ENCODE measurements around the gene CCDC57. TPM values are rescaled to one million over a fixed set of nuclear protein-coding genes. Genes with fewer than 3 reads are reported as not detected.

CCDC57 gene
- total and polyA plus RNA-seq, 3 experiments from 2014 or later, result 39.2 to 77.6 (median 69.8) TPM

DNA sequence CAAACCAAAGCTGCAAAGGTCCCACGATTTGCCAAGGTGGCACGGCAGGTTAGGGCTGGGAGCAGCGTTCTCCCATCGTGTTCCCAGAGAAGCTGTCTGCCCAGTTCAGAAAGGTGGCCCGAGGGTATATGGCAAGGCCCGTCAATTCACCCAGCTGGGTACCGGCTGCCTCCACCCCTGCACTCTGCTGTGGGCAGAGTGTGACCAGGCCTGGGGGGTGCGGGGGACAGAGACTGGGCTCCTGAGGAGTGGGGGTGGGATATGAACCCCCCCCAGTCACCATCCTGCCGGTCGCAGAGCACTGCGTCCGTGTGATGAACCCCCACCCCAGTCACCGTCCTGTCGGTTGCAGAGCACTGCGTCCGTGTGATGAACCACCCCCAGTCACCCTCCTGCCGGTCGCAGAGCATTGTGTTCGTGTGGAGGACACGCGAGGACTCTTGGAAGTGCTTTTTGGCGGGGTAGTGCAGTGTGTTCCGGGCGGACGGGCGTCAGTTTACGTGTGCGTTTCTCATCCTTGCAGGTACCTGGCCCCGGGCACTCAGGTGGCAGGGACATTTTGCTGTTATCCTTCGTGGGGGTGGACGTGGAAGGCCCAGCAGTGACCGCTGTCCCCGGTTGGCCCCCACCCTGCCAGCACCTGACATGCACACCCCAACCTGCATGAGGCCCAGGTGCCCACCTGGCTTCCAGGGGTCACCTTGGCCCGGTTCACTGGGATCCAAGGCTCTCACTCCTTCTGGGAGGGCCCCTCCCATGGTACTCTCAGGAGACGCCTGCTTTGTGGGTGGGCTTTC is 111.9 kb downstream of the CCDC57 start:
- POLR2A ChIA-PET, result no interaction called here
- Histone ChIP-seq H3K27me3 (ENCODE audit: insufficient read depth, low read length, poor library complexity, severe bottlenecking) (no peaks in the 10 kb centered on the region), H3K36me3 (ENCODE audit: insufficient read depth, low read length) (no peaks in the 10 kb centered on the region), H3K4me1 (ENCODE audit: insufficient read depth, low read length) (peaks cover 22% of the 10 kb centered on the region), H3K27ac (ENCODE audit: low read depth, low read length) (no peak overlapping the region), H3K9me3 (ENCODE audit: low read length) (no peaks in the 10 kb centered on the region), H3K4me3 (ENCODE audit: low read length) (no peak overlapping the region)
- H3K36me3 Mint-ChIP-seq, result no peaks in the 10 kb centered on the region
- DNase-seq, result no peak
- H3K27me3 Mint-ChIP-seq, result no peaks in the 10 kb centered on the region
- CTCF ChIA-PET, result interaction anchor here (0.9 to 1.0 kb wide), 2 partner anchors 53 to 70 kb away, joined by 3 read pairs; no protein-coding TSS in a partner anchor
- H3K4me1 Mint-ChIP-seq, result peaks cover 6 to 22% (median 13%) of the 10 kb centered on the region in 3 donors
- H3K4me3 Mint-ChIP-seq, result peak overlapping the region in 6 of 7 donors; percentile 12 to 83 (median 70)
- H3K27ac Mint-ChIP-seq, result peak overlapping the region in 6 of 8 donors; percentile 56 to 93 (median 84)
- no peaks in the 10 kb centered on the region for H3K9me3 Mint-ChIP-seq

DNA sequence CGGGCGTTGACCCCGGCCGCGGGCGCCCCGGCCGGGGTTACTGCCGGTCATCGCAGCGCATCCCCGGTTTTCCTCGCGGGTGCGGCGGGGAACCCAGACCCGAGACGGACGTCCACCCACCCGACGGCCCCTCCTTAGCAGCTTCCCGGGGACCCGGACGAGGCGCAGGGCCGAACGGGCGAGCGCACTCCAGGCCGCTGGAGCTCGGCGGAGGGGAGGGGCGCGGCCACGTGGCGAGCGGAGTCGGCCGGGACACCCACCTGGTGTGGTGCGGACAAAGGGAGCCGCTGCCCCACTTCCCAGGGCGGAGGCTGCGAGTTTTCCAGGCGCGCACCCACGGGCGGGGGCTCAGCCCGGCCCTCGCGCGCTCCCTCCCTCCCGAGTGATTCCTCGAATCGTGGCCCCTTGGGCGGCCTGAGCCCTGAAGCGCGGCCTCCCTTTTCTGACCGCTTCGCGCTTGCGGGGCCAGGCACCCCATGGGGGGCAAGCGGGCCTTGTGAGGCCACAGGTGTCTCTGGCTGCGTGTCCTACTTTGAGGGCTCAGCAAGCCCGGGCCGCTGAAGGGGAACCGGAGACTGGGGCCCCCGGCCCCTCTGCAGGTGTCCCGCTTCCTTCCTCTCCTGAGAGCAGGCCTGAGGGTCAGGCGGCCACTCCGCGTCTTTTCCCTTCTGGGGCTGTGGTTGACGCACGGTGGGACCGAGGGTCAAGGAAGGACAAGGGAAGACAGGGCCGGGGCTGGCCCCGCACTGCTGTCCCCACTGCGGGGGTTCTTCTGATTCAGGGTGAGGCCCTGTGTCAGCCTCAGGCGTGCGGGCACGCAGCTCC is 113.5 kb downstream of the CCDC57 start:
- POLR2A ChIA-PET, result interaction anchor here (0.6 to 2.2 kb wide), 8 partner anchors 7 to 140 kb away, joined by 3 to 15 read pairs (median 6); partner anchors contain the start of genes CENPX, DCXR and LRRC45
- H3K4me1 ChIP-seq (ENCODE audit: insufficient read depth, low read length), result peaks cover 14% of the 10 kb centered on the region
- no peak for DNase-seq
- H3K9me3 Mint-ChIP-seq, result no peaks in the 10 kb centered on the region
- peaks cover 0 to 14% (median 6%) of the 10 kb centered on the region in 3 donors for H3K4me1 Mint-ChIP-seq
- no peaks in the 10 kb centered on the region for H3K9me3 ChIP-seq (ENCODE audit: low read length)
- H3K36me3 Mint-ChIP-seq, result peaks cover 0 to 5% (median 0%) of the 10 kb centered on the region in 3 donors
- no peaks in the 10 kb centered on the region for H3K27me3 ChIP-seq (ENCODE audit: insufficient read depth, low read length, poor library complexity, severe bottlenecking)
- CTCF ChIA-PET, result interaction anchor here (0.9 to 2.1 kb wide), 6 partner anchors 8 to 69 kb away, joined by 3 to 6 read pairs (median 3); partner anchors contain the start of gene DUS1L
- peak overlapping the region; percentile 76 for H3K27ac ChIP-seq (ENCODE audit: low read depth, low read length)
- peak overlapping the region; percentile 58 for H3K4me3 ChIP-seq (ENCODE audit: low read length)
- no peaks in the 10 kb centered on the region for H3K36me3 ChIP-seq (ENCODE audit: insufficient read depth, low read length)
- no peaks in the 10 kb centered on the region for H3K27me3 Mint-ChIP-seq
- H3K4me3 Mint-ChIP-seq, result peak overlapping the region; percentile 73 to 90 (median 79)
- peak overlapping the region; percentile 42 to 97 (median 75) for H3K27ac Mint-ChIP-seq

DNA sequence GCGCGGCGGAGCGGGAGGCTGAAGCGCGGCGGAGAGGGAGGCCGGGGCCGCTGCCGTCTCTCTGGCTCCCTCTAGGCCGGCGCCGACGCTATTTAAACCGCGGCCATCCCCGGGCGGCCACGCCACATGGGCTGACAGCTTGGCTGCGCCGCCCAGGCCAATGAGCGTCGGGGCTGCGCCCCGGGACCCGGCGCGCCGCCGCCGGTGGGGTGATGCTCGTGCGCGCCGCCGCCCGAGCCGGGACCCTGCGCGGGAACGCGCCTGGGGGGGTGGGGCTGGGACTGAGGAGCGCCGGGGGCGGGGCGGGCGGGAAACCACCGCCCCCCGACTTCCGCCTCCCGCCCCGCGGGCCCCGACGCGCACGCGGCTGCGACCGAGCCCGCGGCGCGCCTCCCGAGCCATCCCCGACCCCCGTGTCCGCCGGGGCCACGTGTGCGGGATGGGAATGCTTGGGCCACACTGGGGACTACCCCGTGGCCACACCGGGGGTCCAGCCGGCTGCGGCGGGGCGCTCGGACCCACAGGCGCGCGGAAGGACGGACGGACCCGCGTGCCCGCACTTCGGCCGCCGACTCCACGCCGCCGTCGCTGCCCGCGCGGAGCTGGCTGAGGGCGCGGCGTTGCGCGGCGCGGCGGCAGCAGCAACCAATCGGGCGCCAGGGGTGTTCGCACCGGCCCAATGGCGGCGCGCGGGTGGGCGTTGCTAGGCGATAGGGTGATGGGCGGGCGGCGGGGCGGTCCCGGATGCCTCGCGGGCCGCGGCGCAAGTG is 114.3 kb downstream of the CCDC57 start, which contains the start of gene FASN:
FASN (minus strand) TSS at position 68 of the 770 bp plus-strand sequence. CDS start 1,791 bp downstream, outside the sequence.
- POLR2A ChIA-PET, result interaction anchor here (0.6 to 2.2 kb wide), 10 partner anchors 8 to 228 kb away, joined by 3 to 15 read pairs (median 5); partner anchors contain the start of genes CENPX, DCXR and LRRC45
- peaks cover 0 to 8% (median under 1%) of the 10 kb centered on the region in 3 donors for H3K36me3 Mint-ChIP-seq
- H3K27ac Mint-ChIP-seq, result peak within 1 kb of the TSS in 4 of 8 donors; percentile 43 to 80 (median 63)
- peaks cover 0 to 14% (median 6%) of the 10 kb centered on the region in 3 donors for H3K4me1 Mint-ChIP-seq
- Histone ChIP-seq H3K9me3 (ENCODE audit: low read length) (no peaks in the 10 kb centered on the region), H3K27ac (ENCODE audit: low read depth, low read length) (peak within 1 kb of the TSS; percentile 76), H3K4me1 (ENCODE audit: insufficient read depth, low read length) (peaks cover 14% of the 10 kb centered on the region), H3K36me3 (ENCODE audit: insufficient read depth, low read length) (no peaks in the 10 kb centered on the region), H3K4me3 (ENCODE audit: low read length) (peak within 1 kb of the TSS; percentile 58), H3K27me3 (ENCODE audit: insufficient read depth, low read length, poor library complexity, severe bottlenecking) (no peaks in the 10 kb centered on the region)
- no peaks in the 10 kb centered on the region for H3K9me3 Mint-ChIP-seq
- H3K27me3 Mint-ChIP-seq, result no peaks in the 10 kb centered on the region
- DNase-seq, result peak; percentile 87 to 93 (median 90)
- peak within 1 kb of the TSS; percentile 50 to 88 (median 80) for H3K4me3 Mint-ChIP-seq
- CTCF ChIA-PET, result interaction anchor here (1.0 to 2.1 kb wide), 4 partner anchors 9 to 69 kb away, joined by 3 to 6 read pairs (median 4); partner anchors contain the start of gene DUS1L

DNA sequence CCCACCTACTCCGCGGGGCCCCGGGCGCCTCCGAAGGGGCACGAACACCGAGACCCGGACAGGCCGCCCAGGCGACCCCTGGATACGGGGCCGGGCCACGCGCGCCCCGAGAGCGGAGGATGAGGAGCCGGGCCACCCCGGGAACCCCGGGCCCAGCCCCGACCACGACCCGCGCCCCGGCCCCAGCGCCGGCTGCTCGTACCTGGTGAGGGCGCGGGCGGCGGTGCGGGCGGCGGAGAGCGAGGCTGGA is 114.8 kb downstream of the CCDC57 start:
- DNase-seq, result no peak
- Mint-ChIP-seq H3K27ac (peak overlapping the region in 1 of 8 donors; percentile 66), H3K36me3 (peaks cover 0 to 11% (median 2%) of the 10 kb centered on the region in 3 donors), H3K9me3 (no peaks in the 10 kb centered on the region), H3K4me3 (peak overlapping the region; percentile 32 to 88 (median 65)), H3K4me1 (peaks cover 0 to 14% (median 6%) of the 10 kb centered on the region in 3 donors), H3K27me3 (no peaks in the 10 kb centered on the region)
- no peaks in the 10 kb centered on the region for H3K27me3 ChIP-seq (ENCODE audit: insufficient read depth, low read length, poor library complexity, severe bottlenecking)
- peak overlapping the region; percentile 54 for H3K4me3 ChIP-seq (ENCODE audit: low read length)
- ChIA-PET POLR2A (interaction anchor here (0.6 to 2.2 kb wide), 8 partner anchors 9 to 228 kb away, joined by 3 to 15 read pairs (median 6); partner anchors contain the start of genes CENPX, DCXR and LRRC45), CTCF (interaction anchor here (1.4 kb wide), 1 partner anchor 9 kb away, joined by 3 read pairs; no protein-coding TSS in a partner anchor)
- no peaks in the 10 kb centered on the region for H3K9me3 ChIP-seq (ENCODE audit: low read length)
- H3K27ac ChIP-seq (ENCODE audit: low read depth, low read length), result peak overlapping the region; percentile 67
- peaks cover 14% of the 10 kb centered on the region for H3K4me1 ChIP-seq (ENCODE audit: insufficient read depth, low read length)
- no peaks in the 10 kb centered on the region for H3K36me3 ChIP-seq (ENCODE audit: insufficient read depth, low read length)

DNA sequence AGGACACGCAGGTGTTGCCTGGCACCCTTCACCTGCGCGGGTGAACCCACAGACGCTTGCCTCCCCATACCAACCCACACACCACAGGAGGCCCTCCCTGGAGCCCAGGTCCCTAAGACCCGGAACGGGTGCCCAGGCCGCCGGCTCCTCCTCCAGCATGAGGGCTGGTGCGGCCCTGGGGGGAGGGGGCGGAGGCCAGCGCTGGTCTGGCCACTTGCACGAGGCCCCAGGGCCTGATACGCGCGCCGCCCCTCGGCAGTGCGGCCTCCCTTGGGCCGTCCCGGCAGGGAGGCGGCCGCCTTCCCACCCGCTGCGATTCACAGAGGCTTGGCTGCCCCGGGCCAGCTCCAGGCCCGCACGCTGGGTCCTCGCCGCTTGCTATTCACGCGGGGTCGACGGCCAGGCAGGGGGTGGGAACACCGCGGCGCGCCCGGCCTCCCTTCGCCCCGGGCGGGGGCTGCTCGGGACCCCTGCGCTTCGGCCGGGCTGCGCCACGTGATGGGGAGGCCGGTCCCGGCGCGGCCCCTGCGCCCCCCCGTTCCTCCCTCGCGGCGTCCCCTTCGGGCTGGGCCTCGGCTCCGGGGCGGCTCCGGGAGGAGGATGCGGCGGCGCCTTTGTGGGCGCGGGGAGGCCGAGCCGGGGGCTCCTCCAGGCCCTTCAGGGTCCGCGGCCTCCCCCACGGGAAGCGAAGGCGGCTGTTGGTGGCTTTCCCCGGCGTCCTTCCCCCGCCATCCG is 115.3 kb downstream of the CCDC57 start:
- Histone ChIP-seq H3K27ac (ENCODE audit: low read depth, low read length) (peak overlapping the region; percentile 67), H3K9me3 (ENCODE audit: low read length) (no peaks in the 10 kb centered on the region), H3K4me3 (ENCODE audit: low read length) (peak overlapping the region; percentile 54), H3K27me3 (ENCODE audit: insufficient read depth, low read length, poor library complexity, severe bottlenecking) (no peaks in the 10 kb centered on the region), H3K4me1 (ENCODE audit: insufficient read depth, low read length) (peaks cover 14% of the 10 kb centered on the region), H3K36me3 (ENCODE audit: insufficient read depth, low read length) (no peaks in the 10 kb centered on the region)
- Mint-ChIP-seq H3K4me1 (peaks cover 0 to 14% (median 5%) of the 10 kb centered on the region in 3 donors), H3K27me3 (no peaks in the 10 kb centered on the region), H3K27ac (peak overlapping the region in 2 of 8 donors; percentile 43 to 60), H3K4me3 (peak overlapping the region; percentile 26 to 88 (median 60)), H3K9me3 (no peaks in the 10 kb centered on the region), H3K36me3 (peaks cover 0 to 11% (median 2%) of the 10 kb centered on the region in 3 donors)
- CTCF ChIA-PET, result interaction anchor here (1.4 kb wide), 1 partner anchor 10 kb away, joined by 3 read pairs; no protein-coding TSS in a partner anchor
- POLR2A ChIA-PET, result interaction anchor here (0.6 to 2.2 kb wide), 9 partner anchors 9 to 227 kb away, joined by 3 to 15 read pairs (median 6); partner anchors contain the start of genes CENPX, DCXR and LRRC45
- DNase-seq, result peak in 1 of 5 donors; percentile 17

DNA sequence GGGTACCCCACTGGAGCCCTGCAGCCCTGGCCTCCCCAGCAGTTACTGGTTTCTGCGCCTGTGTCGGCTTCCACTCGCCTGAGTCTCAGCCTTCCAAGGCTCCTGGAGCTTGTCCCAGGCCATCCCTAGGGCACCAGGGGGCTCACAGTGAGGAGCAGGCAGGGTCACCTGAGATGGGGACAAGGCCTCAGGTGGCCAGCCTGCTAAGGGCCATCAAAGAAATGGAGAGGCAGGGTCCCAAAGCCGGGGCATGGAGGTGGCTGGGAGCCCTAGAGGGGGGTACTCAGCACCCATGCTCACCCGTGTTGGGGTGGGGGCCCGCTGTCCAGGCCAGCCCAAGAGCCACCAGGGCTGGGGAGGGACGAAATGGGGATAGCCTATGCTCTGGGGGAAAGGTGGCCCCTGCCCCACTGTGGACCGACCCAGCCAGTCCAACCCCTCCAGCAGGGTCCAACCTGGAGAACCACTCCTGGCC is 115.9 kb downstream of the CCDC57 start:
- Mint-ChIP-seq H3K36me3 (peaks cover 0 to 15% (median 2%) of the 10 kb centered on the region in 3 donors), H3K4me1 (peaks cover 0 to 14% (median 5%) of the 10 kb centered on the region in 3 donors), H3K27ac (peak overlapping the region in 2 of 8 donors; percentile 43 to 60), H3K27me3 (no peaks in the 10 kb centered on the region), H3K4me3 (peak overlapping the region; percentile 26 to 87 (median 60)), H3K9me3 (no peaks in the 10 kb centered on the region)
- no peak for DNase-seq
- Histone ChIP-seq H3K36me3 (ENCODE audit: insufficient read depth, low read length) (no peaks in the 10 kb centered on the region), H3K4me1 (ENCODE audit: insufficient read depth, low read length) (peaks cover 14% of the 10 kb centered on the region), H3K9me3 (ENCODE audit: low read length) (no peaks in the 10 kb centered on the region), H3K4me3 (ENCODE audit: low read length) (peak overlapping the region; percentile 54), H3K27me3 (ENCODE audit: insufficient read depth, low read length, poor library complexity, severe bottlenecking) (no peaks in the 10 kb centered on the region), H3K27ac (ENCODE audit: low read depth, low read length) (peak overlapping the region; percentile 67)
- POLR2A ChIA-PET, result interaction anchor here (0.6 to 2.2 kb wide), 3 partner anchors 30 to 121 kb away, joined by 4 to 15 read pairs (median 8); partner anchors contain the start of gene DCXR
- CTCF ChIA-PET, result no interaction called here

Data from CD8-positive, alpha-beta memory T cell (primary cell).